ENCODE data around the gene LEPR. TPM values are rescaled to one million over a fixed set of nuclear protein-coding genes. Genes with fewer than 3 reads are reported as not detected.
"Not testable (repeated sequence)": the region's sequence is repeated elsewhere in the genome, so short reads cannot be mapped to it uniquely, and the experiment has no call there.

The LEPR gene
- total RNA-seq, 1 experiment from 2014 or later: 8.5 TPM

GRCh38 chr1:65434255-65434654 lies 13.8 kb downstream of the LEPR start:
- Histone ChIP-seq H3K9me3 (replicated peaks) (no peaks in the 10 kb centered on the region), H3K4me1 (replicated peaks) (peaks cover 24% of the 10 kb centered on the region), H3K36me3 (peaks cover 46% of the 10 kb centered on the region), H3K4me3 (no peak overlapping the region), H3K27me3 (replicated peaks) (no peaks in the 10 kb centered on the region), H3K27ac (no peak overlapping the region)
- no peak for DNase-seq (ENCODE audit: low read depth in 1 of 2, low spot score in 2 of 2)

- Histone ChIP-seq H3K9me3 (replicated peaks) (no peaks in the 10 kb centered on the region), H3K4me3 (no peak overlapping the region), H3K27me3 (replicated peaks) (no peaks in the 10 kb centered on the region), H3K4me1 (replicated peaks) (peaks cover 19% of the 10 kb centered on the region), H3K27ac (no peak overlapping the region), H3K36me3 (peaks cover 43% of the 10 kb centered on the region)
- no peak for DNase-seq (ENCODE audit: low read depth in 1 of 2, low spot score in 2 of 2)
Observed at GRCh38 chr1:65434760-65435159, 14.3 kb downstream of the LEPR start.

GRCh38 chr1:65435987-65436386 lies 15.5 kb downstream of the LEPR start:
- DNase-seq (ENCODE audit: low read depth in 1 of 2, low spot score in 2 of 2): no peak
- Histone ChIP-seq H3K27ac (no peak overlapping the region), H3K4me1 (replicated peaks) (peaks cover 7% of the 10 kb centered on the region)

GRCh38 chr1:65437616-65438015 lies 17.1 kb downstream of the LEPR start:
- H3K27ac ChIP-seq: no peak overlapping the region
- DNase-seq (ENCODE audit: low read depth in 1 of 2, low spot score in 2 of 2): no peak
- H3K36me3 ChIP-seq: peaks cover 18% of the 10 kb centered on the region; the same call in 1 of the 2 replicates
- no peaks in the 10 kb centered on the region for H3K4me1 ChIP-seq (replicated peaks)
- H3K4me3 ChIP-seq: no peak overlapping the region
- H3K9me3 ChIP-seq (replicated peaks): no peaks in the 10 kb centered on the region
- no peaks in the 10 kb centered on the region for H3K27me3 ChIP-seq (replicated peaks)

More at GRCh38 chr1:65435987-65436386, 15.5 kb downstream of the LEPR start:
- Histone ChIP-seq H3K4me3 (no peak overlapping the region), H3K27me3 (replicated peaks) (no peaks in the 10 kb centered on the region), H3K9me3 (replicated peaks) (no peaks in the 10 kb centered on the region), H3K36me3 (peaks cover 34% of the 10 kb centered on the region)

GRCh38 chr1:65440322-65440900 lies 19.9 kb downstream of the LEPR start:
- H3K9me3 ChIP-seq (replicated peaks): no peaks in the 10 kb centered on the region
- H3K4me1 ChIP-seq (replicated peaks): no peaks in the 10 kb centered on the region
- no peak overlapping the region for H3K4me3 ChIP-seq
- no peak for DNase-seq (ENCODE audit: low read depth in 1 of 2, low spot score in 2 of 2)
- no peaks in the 10 kb centered on the region for H3K27me3 ChIP-seq (replicated peaks)
- no peak overlapping the region for H3K27ac ChIP-seq
- 0 out of 2 replicates have a peak, but pooled peaks cover 5% of the 10 kb centered on the region for H3K36me3 ChIP-seq

- Histone ChIP-seq H3K9me3 (replicated peaks) (no peaks in the 10 kb centered on the region), H3K4me1 (replicated peaks) (no peaks in the 10 kb centered on the region), H3K27me3 (replicated peaks) (no peaks in the 10 kb centered on the region), H3K4me3 (no peak overlapping the region), H3K36me3 (no peaks in the 10 kb centered on the region), H3K27ac (no peak overlapping the region)
- no peak for DNase-seq (ENCODE audit: low read depth in 1 of 2, low spot score in 2 of 2)
Observed at GRCh38 chr1:65440915-65441314, 20.4 kb downstream of the LEPR start.

GRCh38 chr1:65441464-65441863 lies 21.0 kb downstream of the LEPR start:
- Histone ChIP-seq H3K36me3 (no peaks in the 10 kb centered on the region), H3K9me3 (replicated peaks) (no peaks in the 10 kb centered on the region), H3K4me3 (no peak overlapping the region), H3K27me3 (replicated peaks) (no peaks in the 10 kb centered on the region), H3K4me1 (replicated peaks) (no peaks in the 10 kb centered on the region), H3K27ac (no peak overlapping the region)
- no peak for DNase-seq (ENCODE audit: low read depth in 1 of 2, low spot score in 2 of 2)

GRCh38 chr1:65442442-65442841 lies 22.0 kb downstream of the LEPR start:
- no peak for DNase-seq (ENCODE audit: low read depth in 1 of 2, low spot score in 2 of 2)
- Histone ChIP-seq H3K4me3 (no peak overlapping the region), H3K27ac (no peak overlapping the region), H3K9me3 (replicated peaks) (no peaks in the 10 kb centered on the region), H3K4me1 (replicated peaks) (no peaks in the 10 kb centered on the region), H3K36me3 (no peaks in the 10 kb centered on the region), H3K27me3 (replicated peaks) (no peaks in the 10 kb centered on the region)

- H3K27ac ChIP-seq: no peak overlapping the region
- no peaks in the 10 kb centered on the region for H3K36me3 ChIP-seq
- H3K4me1 ChIP-seq (replicated peaks): no peaks in the 10 kb centered on the region
- no peaks in the 10 kb centered on the region for H3K27me3 ChIP-seq (replicated peaks)
- no peak for DNase-seq (ENCODE audit: low read depth in 1 of 2, low spot score in 2 of 2)
- no peaks in the 10 kb centered on the region for H3K9me3 ChIP-seq (replicated peaks)
- no peak overlapping the region for H3K4me3 ChIP-seq
Observed at GRCh38 chr1:65443647-65444046, 23.2 kb downstream of the LEPR start.

- H3K4me3 ChIP-seq: no peak overlapping the region
- H3K36me3 ChIP-seq: no peaks in the 10 kb centered on the region
- H3K27me3 ChIP-seq (replicated peaks): no peaks in the 10 kb centered on the region
- no peaks in the 10 kb centered on the region for H3K4me1 ChIP-seq (replicated peaks)
- H3K27ac ChIP-seq: no peak overlapping the region
- H3K9me3 ChIP-seq (replicated peaks): no peaks in the 10 kb centered on the region
- DNase-seq (ENCODE audit: low read depth in 1 of 2, low spot score in 2 of 2): no peak
Observed at GRCh38 chr1:65444128-65444640, 23.7 kb downstream of the LEPR start.

- Histone ChIP-seq H3K36me3 (no peaks in the 10 kb centered on the region), H3K27me3 (replicated peaks) (no peaks in the 10 kb centered on the region), H3K4me3 (no peak overlapping the region), H3K9me3 (replicated peaks) (no peaks in the 10 kb centered on the region), H3K4me1 (replicated peaks) (no peaks in the 10 kb centered on the region), H3K27ac (no peak overlapping the region)
- DNase-seq (ENCODE audit: low read depth in 1 of 2, low spot score in 2 of 2): no peak
Observed at GRCh38 chr1:65445837-65446236, 25.4 kb downstream of the LEPR start.

- no peaks in the 10 kb centered on the region for H3K9me3 ChIP-seq (replicated peaks)
- no peaks in the 10 kb centered on the region for H3K27me3 ChIP-seq (replicated peaks)
- no peak for DNase-seq (ENCODE audit: low read depth in 1 of 2, low spot score in 2 of 2)
- H3K27ac ChIP-seq: no peak overlapping the region
- no peaks in the 10 kb centered on the region for H3K4me1 ChIP-seq (replicated peaks)
- no peaks in the 10 kb centered on the region for H3K36me3 ChIP-seq
- H3K4me3 ChIP-seq: no peak overlapping the region
Observed at GRCh38 chr1:65449214-65449823, 28.9 kb downstream of the LEPR start.

- not testable (repeated sequence) for DNase-seq (ENCODE audit: low read depth in 1 of 2, low spot score in 2 of 2); H3K36me3 ChIP-seq; H3K4me1 ChIP-seq (replicated peaks); H3K27ac ChIP-seq; H3K27me3 ChIP-seq (replicated peaks); H3K4me3 ChIP-seq; H3K9me3 ChIP-seq (replicated peaks)
Observed at GRCh38 chr1:65455678-65456077, 35.2 kb downstream of the LEPR start.

- H3K4me1 ChIP-seq (replicated peaks): no peaks in the 10 kb centered on the region
- H3K36me3 ChIP-seq: no peaks in the 10 kb centered on the region
- H3K27me3 ChIP-seq (replicated peaks): no peaks in the 10 kb centered on the region
- H3K9me3 ChIP-seq (replicated peaks): no peaks in the 10 kb centered on the region
- no peak for DNase-seq (ENCODE audit: low read depth in 1 of 2, low spot score in 2 of 2)
- H3K4me3 ChIP-seq: no peak overlapping the region
- H3K27ac ChIP-seq: no peak overlapping the region
Observed at GRCh38 chr1:65456481-65456880, 36.0 kb downstream of the LEPR start.

All from SJSA1 (cell line).